GM12878 (cell line): ENCODE results near the gene CACNA1D.
A peak's percentile ranks its signal among the peaks of the same experiment; 100 is the strongest.

Source experiments
- CREB1 ChIP-seq: IDR thresholded peaks from 2 replicates; pipeline ENCODE4 v1.6.1; 2012; ENCODE audit warnings: low read depth, mild to moderate bottlenecking, inconsistent platforms
- EP300 ChIP-seq, 2 experiments: fragments of 150-350 bp in 1 of 2; IDR thresholded peaks; 2 replicates each; pipeline ENCODE4 v1.6.1; 2011 to 2012; ENCODE audit warnings: low read depth in 2 of 2, low read length in 2 of 2, borderline replicate concordance in 1 of 2, improper control_type of control experiment in 1 of 2, inconsistent platforms in 1 of 2; ENCODE audit not compliant: control insufficient read depth in 1 of 2
- HDAC2 ChIP-seq: fragments of 200-600 bp; sonication (generic); IDR thresholded peaks from 2 replicates; pipeline ENCODE4 v1.6.1; 2017
- NFIC ChIP-seq: IDR thresholded peaks from 2 replicates; pipeline ENCODE4 v1.6.1; 2012; ENCODE audit warnings: low read depth, mild to moderate bottlenecking, inconsistent platforms, low read length, moderate library complexity
- POLR2A ChIP-seq: IDR thresholded peaks from 2 replicates; pipeline ENCODE4 v1.6.1; 2011; ENCODE audit warnings: low read depth, mild to moderate bottlenecking, low read length
- RUNX3 ChIP-seq: IDR thresholded peaks from 2 replicates; pipeline ENCODE4 v1.6.1; 2012; ENCODE audit warnings: low read length, inconsistent platforms
- SPI1 ChIP-seq: IDR thresholded peaks from 2 replicates; pipeline ENCODE4 v1.6.1; 2011; ENCODE audit warnings: low read depth, mild to moderate bottlenecking, low read length, moderate library complexity, borderline replicate concordance; ENCODE audit not compliant: insufficient read depth
- TCF3 ChIP-seq: IDR thresholded peaks from 2 replicates; pipeline ENCODE4 v1.6.1; 2012; ENCODE audit warnings: low read depth, mild to moderate bottlenecking, low read length, borderline replicate concordance; ENCODE audit not compliant: insufficient read depth
- ZNF274 ChIP-seq: IDR thresholded peaks from one replicate; pipeline ENCODE4 v1.8.0; 2011; ENCODE audit not compliant: insufficient read length, insufficient read depth
- TF ChIP-seq, protein P1 (sequence below), 3 experiments: IDR thresholded peaks in 2 of 3; conservative IDR thresholded peaks in 1 of 3; 2 replicates each; pipeline ENCODE4 v1.5.1; 2011; ENCODE audit warnings: low read depth in 3 of 3, low read length in 3 of 3, mild to moderate bottlenecking in 3 of 3, control low read depth in 2 of 3, moderate library complexity in 2 of 3, inconsistent platforms in 1 of 3, mixed read lengths in 1 of 3; ENCODE audit not compliant: control insufficient read depth in 2 of 3, insufficient read depth in 1 of 3; ENCODE audit errors: extremely low read depth in 1 of 3
- TF ChIP-seq, protein P2 (sequence below): IDR thresholded peaks from 2 replicates; pipeline ENCODE4 v1.6.1; 2011; ENCODE audit warnings: mild to moderate bottlenecking, low read depth, low read length, moderate library complexity; ENCODE audit not compliant: insufficient replicate concordance
- TF ChIP-seq, protein P3 (sequence below): fragments of 450-650 bp; IDR thresholded peaks from 2 replicates; pipeline ENCODE4 v1.6.1; 2017; ENCODE audit warnings: mild to moderate bottlenecking

DNA sequence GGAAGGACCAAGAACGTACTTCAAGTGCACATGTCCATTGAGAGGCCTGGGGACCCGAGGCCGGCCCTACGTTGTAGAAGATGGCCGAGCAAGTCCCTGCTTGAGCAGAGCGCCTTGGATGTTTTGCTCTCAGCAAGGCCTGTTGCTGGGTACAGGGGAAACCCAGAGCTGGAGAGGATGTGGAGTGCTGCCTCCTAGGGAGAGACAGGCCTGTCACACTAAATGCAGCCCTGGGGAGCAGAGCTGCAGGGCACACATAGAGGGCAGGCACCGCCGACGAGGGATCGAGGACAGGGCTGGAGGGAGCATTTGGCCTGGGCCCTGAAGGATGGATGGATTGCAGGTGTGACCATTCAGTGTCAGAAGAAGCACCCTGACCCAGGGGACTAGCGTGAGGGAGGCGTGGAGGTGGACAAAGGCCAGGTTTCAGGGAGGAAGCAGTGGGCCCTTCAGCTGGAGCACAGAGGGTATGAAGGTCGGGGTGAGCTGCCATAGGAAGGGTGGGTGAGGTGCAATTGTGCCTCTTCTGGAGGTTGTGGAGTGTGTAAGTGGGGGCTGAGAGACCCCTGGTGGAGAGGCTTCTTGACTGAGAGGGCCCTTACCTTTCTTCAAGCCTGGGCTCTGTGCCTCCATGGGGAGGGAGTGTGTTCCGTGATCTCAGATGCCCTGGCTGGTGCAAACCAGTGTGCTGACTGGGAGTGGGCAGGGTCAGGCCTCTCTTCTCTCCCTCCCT, 209.4 kb downstream of the CACNA1D start:
- TF ChIP-seq, protein P1, sequence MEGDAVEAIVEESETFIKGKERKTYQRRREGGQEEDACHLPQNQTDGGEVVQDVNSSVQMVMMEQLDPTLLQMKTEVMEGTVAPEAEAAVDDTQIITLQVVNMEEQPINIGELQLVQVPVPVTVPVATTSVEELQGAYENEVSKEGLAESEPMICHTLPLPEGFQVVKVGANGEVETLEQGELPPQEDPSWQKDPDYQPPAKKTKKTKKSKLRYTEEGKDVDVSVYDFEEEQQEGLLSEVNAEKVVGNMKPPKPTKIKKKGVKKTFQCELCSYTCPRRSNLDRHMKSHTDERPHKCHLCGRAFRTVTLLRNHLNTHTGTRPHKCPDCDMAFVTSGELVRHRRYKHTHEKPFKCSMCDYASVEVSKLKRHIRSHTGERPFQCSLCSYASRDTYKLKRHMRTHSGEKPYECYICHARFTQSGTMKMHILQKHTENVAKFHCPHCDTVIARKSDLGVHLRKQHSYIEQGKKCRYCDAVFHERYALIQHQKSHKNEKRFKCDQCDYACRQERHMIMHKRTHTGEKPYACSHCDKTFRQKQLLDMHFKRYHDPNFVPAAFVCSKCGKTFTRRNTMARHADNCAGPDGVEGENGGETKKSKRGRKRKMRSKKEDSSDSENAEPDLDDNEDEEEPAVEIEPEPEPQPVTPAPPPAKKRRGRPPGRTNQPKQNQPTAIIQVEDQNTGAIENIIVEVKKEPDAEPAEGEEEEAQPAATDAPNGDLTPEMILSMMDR (IDR thresholded peaks at IDR 0.05 in 2 of 3, conservative IDR thresholded peaks at IDR 0.05 in 1 of 3; ENCODE audit: control insufficient read depth in 2 of 3, extremely low read depth in 1 of 3, insufficient read depth in 1 of 3, low read depth in 3 of 3, low read length in 3 of 3): peak in 1 of 3 experiments; percentile 2; a peak in 1 of 6 replicates
- TF ChIP-seq HDAC2: no peak
- TF ChIP-seq, protein P2, sequence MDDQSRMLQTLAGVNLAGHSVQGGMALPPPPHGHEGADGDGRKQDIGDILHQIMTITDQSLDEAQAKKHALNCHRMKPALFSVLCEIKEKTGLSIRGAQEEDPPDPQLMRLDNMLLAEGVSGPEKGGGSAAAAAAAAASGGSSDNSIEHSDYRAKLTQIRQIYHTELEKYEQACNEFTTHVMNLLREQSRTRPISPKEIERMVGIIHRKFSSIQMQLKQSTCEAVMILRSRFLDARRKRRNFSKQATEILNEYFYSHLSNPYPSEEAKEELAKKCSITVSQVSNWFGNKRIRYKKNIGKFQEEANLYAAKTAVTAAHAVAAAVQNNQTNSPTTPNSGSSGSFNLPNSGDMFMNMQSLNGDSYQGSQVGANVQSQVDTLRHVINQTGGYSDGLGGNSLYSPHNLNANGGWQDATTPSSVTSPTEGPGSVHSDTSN: no peak
- no peak for TF ChIP-seq SPI1
- no peak for TF ChIP-seq TCF3
- TF ChIP-seq POLR2A: no peak
- no peak for TF ChIP-seq NFIC
- no peak for TF ChIP-seq RUNX3
- TF ChIP-seq, protein P3, sequence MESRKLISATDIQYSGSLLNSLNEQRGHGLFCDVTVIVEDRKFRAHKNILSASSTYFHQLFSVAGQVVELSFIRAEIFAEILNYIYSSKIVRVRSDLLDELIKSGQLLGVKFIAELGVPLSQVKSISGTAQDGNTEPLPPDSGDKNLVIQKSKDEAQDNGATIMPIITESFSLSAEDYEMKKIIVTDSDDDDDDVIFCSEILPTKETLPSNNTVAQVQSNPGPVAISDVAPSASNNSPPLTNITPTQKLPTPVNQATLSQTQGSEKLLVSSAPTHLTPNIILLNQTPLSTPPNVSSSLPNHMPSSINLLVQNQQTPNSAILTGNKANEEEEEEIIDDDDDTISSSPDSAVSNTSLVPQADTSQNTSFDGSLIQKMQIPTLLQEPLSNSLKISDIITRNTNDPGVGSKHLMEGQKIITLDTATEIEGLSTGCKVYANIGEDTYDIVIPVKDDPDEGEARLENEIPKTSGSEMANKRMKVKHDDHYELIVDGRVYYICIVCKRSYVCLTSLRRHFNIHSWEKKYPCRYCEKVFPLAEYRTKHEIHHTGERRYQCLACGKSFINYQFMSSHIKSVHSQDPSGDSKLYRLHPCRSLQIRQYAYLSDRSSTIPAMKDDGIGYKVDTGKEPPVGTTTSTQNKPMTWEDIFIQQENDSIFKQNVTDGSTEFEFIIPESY: no peak
- TF ChIP-seq CREB1: no peak
- TF ChIP-seq EP300 (IDR thresholded peaks at IDR 0.05; ENCODE audit: borderline replicate concordance in 1 of 2, control insufficient read depth in 1 of 2, low read depth in 2 of 2, low read length in 2 of 2): no peak
- no peak for TF ChIP-seq ZNF274
